Hepatocyte (in vitro differentiated cells): ENCODE results near the gene SLC48A1. TPM values are rescaled to one million over a fixed set of nuclear protein-coding genes. Genes with fewer than 3 reads are reported as not detected.

Experiments used
- DNase-seq: peaks from one replicate; pipeline ENCODE4 v3.0.0-alpha.2; 2016; ENCODE audit warnings: low spot score
- H2AFZ ChIP-seq: fragments of 200-600 bp; sonication (generic); 2 replicates; pipeline ENCODE4 v1.6.0; 2016; ENCODE audit warnings: antibody characterized with exemption, mild to moderate bottlenecking
- H3K27ac ChIP-seq: fragments of 200-600 bp; sonication (generic); 2 replicates; pipeline ENCODE4 v1.5.1; 2016; ENCODE audit warnings: mild to moderate bottlenecking
- H3K27me3 ChIP-seq: fragments of 200-600 bp; sonication (generic); 2 replicates; pipeline ENCODE4 v1.6.1; 2016
- H3K36me3 ChIP-seq: fragments of 200-600 bp; sonication (generic); replicated peaks from 2 replicates; pipeline ENCODE4 v1.5.1; 2016; ENCODE audit warnings: low read depth; ENCODE audit not compliant: insufficient read depth
- H3K4me1 ChIP-seq: fragments of 200-600 bp; sonication (generic); 2 replicates; pipeline ENCODE4 v1.5.1; 2016; ENCODE audit warnings: mild to moderate bottlenecking, moderate library complexity; ENCODE audit not compliant: insufficient read depth
- H3K4me2 ChIP-seq: fragments of 200-600 bp; sonication (generic); 2 replicates; pipeline ENCODE4 v1.6.0; 2016
- H3K4me3 ChIP-seq: fragments of 200-600 bp; sonication (generic); 2 replicates; pipeline ENCODE4 v1.5.1; 2016; ENCODE audit warnings: mild to moderate bottlenecking
- H3K79me2 ChIP-seq: fragments of 200-600 bp; sonication (generic); 2 replicates; pipeline ENCODE4 v1.6.0; 2017; ENCODE audit warnings: mild to moderate bottlenecking
- H3K9me2 ChIP-seq: fragments of 200-600 bp; sonication (generic); replicated peaks from 2 replicates; pipeline ENCODE4 v1.6.0; 2017; ENCODE audit warnings: mild to moderate bottlenecking; ENCODE audit not compliant: insufficient read depth
- H3K9me3 ChIP-seq: fragments of 200-600 bp; sonication (generic); 2 replicates; pipeline ENCODE4 v1.5.1; 2016; ENCODE audit warnings: low read depth, mild to moderate bottlenecking
- H4K20me1 ChIP-seq: fragments of 200-600 bp; sonication (generic); 2 replicates; pipeline ENCODE4 v1.6.0; 2016; ENCODE audit warnings: mild to moderate bottlenecking; ENCODE audit not compliant: insufficient read depth, poor library complexity, severe bottlenecking
- CTCF ChIP-seq: fragments of 200-600 bp; sonication (generic); IDR thresholded peaks from 2 replicates; pipeline ENCODE4 v1.5.1; 2016; ENCODE audit warnings: antibody characterized with exemption, mild to moderate bottlenecking; ENCODE audit not compliant: poor library complexity
- EZH2 ChIP-seq: fragments of 200-600 bp; sonication (generic); IDR thresholded peaks from 2 replicates; pipeline ENCODE4 v1.6.1; 2016; ENCODE audit warnings: antibody characterized with exemption, mild to moderate bottlenecking, borderline replicate concordance
- EZH2phosphoT487 ChIP-seq: fragments of 200-600 bp; sonication (generic); IDR thresholded peaks from one replicate; pipeline ENCODE4 v1.6.1; 2018; ENCODE audit warnings: antibody characterized with exemption, mild to moderate bottlenecking, low read depth, moderate library complexity; ENCODE audit not compliant: unreplicated experiment, severe bottlenecking
- WGBS: methylation state at CpG from one replicate; pipeline ENCODE4 v1.1.6; 2016; ENCODE audit warnings: low lambda C conversion rate; ENCODE audit errors: missing lambda C conversion rate; 5-methylcytosine and 5-hydroxymethylcytosine counted together
- polyA plus RNA-seq: library from polyadenylated mRNA; unstranded; fragments of >200 nt; fragmentation: Nextera tagmentation; extraction: Ambion mirVana; gene quantifications from 2 replicates; pipeline ENCODE4 v1.2.1, GENCODE V29; 2016
- total RNA-seq: library from RNA; depleted of rRNA; stranded (reverse); fragments of >200 nt; gene quantifications from 2 replicates; pipeline ENCODE4 v1.2.3, GENCODE V29; 2014

SLC48A1 gene
- total and polyA plus RNA-seq, 2 experiments from 2014 or later = 11.2 to 22.6 TPM

GRCh38 chr12:47818467-47819137 is 45.6 kb downstream of the SLC48A1 start:
- H3K9me3 ChIP-seq = no peaks in the 10 kb centered on the region
- peak; percentile 63 for DNase-seq
- H3K4me3 ChIP-seq = peak overlapping the region; percentile 51
- H3K4me2 ChIP-seq = peak overlapping the region; percentile 95
- no peaks in the 10 kb centered on the region for H3K36me3 ChIP-seq
- peak overlapping the region; percentile 37 for H2AFZ ChIP-seq
- TF ChIP-seq CTCF = no peak
- TF ChIP-seq EZH2phosphoT487 = no peak
- TF ChIP-seq EZH2 = no peak
- WGBS = 29% methylated on average over 16 of the region's 23 CpGs
- H3K4me1 ChIP-seq = peaks cover 58% of the 10 kb centered on the region
- peak overlapping the region; percentile 98 for H3K27ac ChIP-seq
- peaks cover 2% of the 10 kb centered on the region for H4K20me1 ChIP-seq
- H3K27me3 ChIP-seq = no peaks in the 10 kb centered on the region
- H3K79me2 ChIP-seq = peaks cover 76% of the 10 kb centered on the region
- no peaks in the 10 kb centered on the region for H3K9me2 ChIP-seq

- H4K20me1 ChIP-seq = peaks cover 2% of the 10 kb centered on the region
- H3K36me3 ChIP-seq = no peaks in the 10 kb centered on the region
- H2AFZ ChIP-seq = peak overlapping the region; percentile 37
- peak overlapping the region; percentile 98 for H3K27ac ChIP-seq
- whole genome bisulfite sequencing = 0% methylated on average over 10 of the region's 77 CpGs
- TF ChIP-seq CTCF = peak; percentile 32
- no peak for TF ChIP-seq EZH2phosphoT487
- H3K9me2 ChIP-seq = no peaks in the 10 kb centered on the region
- peak overlapping the region; percentile 51 for H3K4me3 ChIP-seq
- DNase-seq = peak; percentile 71
- H3K9me3 ChIP-seq = no peaks in the 10 kb centered on the region
- H3K79me2 ChIP-seq = peaks cover 68% of the 10 kb centered on the region
- peak overlapping the region; percentile 95 for H3K4me2 ChIP-seq
- peaks cover 53% of the 10 kb centered on the region for H3K4me1 ChIP-seq
- no peaks in the 10 kb centered on the region for H3K27me3 ChIP-seq
Observed at GRCh38 chr12:47819138-47819895, 46.3 kb downstream of the SLC48A1 start.

GRCh38 chr12:47819896-47820630 is 47.0 kb downstream of the SLC48A1 start, which contains the start of gene HDAC7:
Gene HDAC7 (minus strand): TSS chr12:47819903. CDS start chr12:47819785, 118 bp downstream.
- Histone ChIP-seq H3K79me2 (peaks cover 61% of the 10 kb centered on the region), H3K9me2 (no peaks in the 10 kb centered on the region), H3K27me3 (no peaks in the 10 kb centered on the region), H4K20me1 (peaks cover 2% of the 10 kb centered on the region), H3K9me3 (no peaks in the 10 kb centered on the region), H3K36me3 (no peaks in the 10 kb centered on the region), H3K4me1 (peaks cover 53% of the 10 kb centered on the region), H2AFZ (peak within 1 kb of the TSS; percentile 44), H3K27ac (peak within 1 kb of the TSS; percentile 98), H3K4me3 (peak within 1 kb of the TSS; percentile 51), H3K4me2 (peak within 1 kb of the TSS; percentile 95)
- peak; percentile 91 for DNase-seq
- TF ChIP-seq CTCF (no peak), EZH2phosphoT487 (no peak), EZH2 (no peak)
- WGBS = under 1% methylated on average over 31 of the region's 58 CpGs
